ENCODE data around the gene DDN.

DNA sequence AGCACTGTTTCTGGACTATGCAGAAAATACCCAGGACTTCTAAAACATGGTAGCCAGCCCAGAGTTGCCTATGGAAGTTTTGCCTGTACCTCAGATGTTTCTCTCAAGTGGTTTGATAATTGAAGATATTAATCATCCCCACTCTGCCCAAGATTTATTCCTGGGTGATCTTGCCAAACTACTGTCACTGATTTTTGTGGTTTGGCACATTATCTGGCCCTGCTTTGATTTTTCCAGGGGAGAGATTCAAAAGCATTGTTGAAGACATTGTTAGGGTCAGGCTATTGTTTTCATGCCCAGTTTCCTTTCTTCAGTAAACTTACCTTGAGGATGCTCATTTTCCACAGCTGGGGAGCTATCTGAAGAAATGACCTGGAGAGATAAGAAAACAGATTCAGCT is 13.6 kb upstream of the DDN start:
- no peak for TF ChIP-seq CC2D1A (IDR thresholded peaks at IDR 0.05)
- TF ChIP-seq FOXJ3 (CRISPR knock-in tag; IDR thresholded peaks at IDR 0.05) = no peak
- no peak for TF ChIP-seq FOXM1 (IDR thresholded peaks at IDR 0.05; ENCODE audit: low read depth)
- no peak for TF ChIP-seq FOXM1 (CRISPR knock-in tag; IDR thresholded peaks at IDR 0.05; ENCODE audit: low read depth)
- TF ChIP-seq, protein P1, sequence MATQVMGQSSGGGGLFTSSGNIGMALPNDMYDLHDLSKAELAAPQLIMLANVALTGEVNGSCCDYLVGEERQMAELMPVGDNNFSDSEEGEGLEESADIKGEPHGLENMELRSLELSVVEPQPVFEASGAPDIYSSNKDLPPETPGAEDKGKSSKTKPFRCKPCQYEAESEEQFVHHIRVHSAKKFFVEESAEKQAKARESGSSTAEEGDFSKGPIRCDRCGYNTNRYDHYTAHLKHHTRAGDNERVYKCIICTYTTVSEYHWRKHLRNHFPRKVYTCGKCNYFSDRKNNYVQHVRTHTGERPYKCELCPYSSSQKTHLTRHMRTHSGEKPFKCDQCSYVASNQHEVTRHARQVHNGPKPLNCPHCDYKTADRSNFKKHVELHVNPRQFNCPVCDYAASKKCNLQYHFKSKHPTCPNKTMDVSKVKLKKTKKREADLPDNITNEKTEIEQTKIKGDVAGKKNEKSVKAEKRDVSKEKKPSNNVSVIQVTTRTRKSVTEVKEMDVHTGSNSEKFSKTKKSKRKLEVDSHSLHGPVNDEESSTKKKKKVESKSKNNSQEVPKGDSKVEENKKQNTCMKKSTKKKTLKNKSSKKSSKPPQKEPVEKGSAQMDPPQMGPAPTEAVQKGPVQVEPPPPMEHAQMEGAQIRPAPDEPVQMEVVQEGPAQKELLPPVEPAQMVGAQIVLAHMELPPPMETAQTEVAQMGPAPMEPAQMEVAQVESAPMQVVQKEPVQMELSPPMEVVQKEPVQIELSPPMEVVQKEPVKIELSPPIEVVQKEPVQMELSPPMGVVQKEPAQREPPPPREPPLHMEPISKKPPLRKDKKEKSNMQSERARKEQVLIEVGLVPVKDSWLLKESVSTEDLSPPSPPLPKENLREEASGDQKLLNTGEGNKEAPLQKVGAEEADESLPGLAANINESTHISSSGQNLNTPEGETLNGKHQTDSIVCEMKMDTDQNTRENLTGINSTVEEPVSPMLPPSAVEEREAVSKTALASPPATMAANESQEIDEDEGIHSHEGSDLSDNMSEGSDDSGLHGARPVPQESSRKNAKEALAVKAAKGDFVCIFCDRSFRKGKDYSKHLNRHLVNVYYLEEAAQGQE (IDR thresholded peaks at IDR 0.05; ENCODE audit: borderline replicate concordance) = no peak
- TF ChIP-seq, protein P1 (CRISPR knock-in tag; IDR thresholded peaks at IDR 0.05; ENCODE audit: low read depth) = no peak
- TF ChIP-seq SREBF2 (CRISPR knock-in tag; IDR thresholded peaks at IDR 0.05) = no peak
- TF ChIP-seq ZNF79 (CRISPR knock-in tag; IDR thresholded peaks at IDR 0.05; ENCODE audit: low read depth) = no peak
- no peak for TF ChIP-seq TEAD4 (IDR thresholded peaks at IDR 0.05; ENCODE audit: low read length)
- no peak for TF ChIP-seq TEAD4 (CRISPR knock-in tag; IDR thresholded peaks at IDR 0.05; ENCODE audit: borderline replicate concordance)
- no peak for TF ChIP-seq RBM39 (optimal IDR thresholded peaks at IDR 0.05; ENCODE audit: low read depth, low read length)
- TF ChIP-seq POLR2A (conservative IDR thresholded peaks at IDR 0.05) = no peak
- TF ChIP-seq, protein P2, sequence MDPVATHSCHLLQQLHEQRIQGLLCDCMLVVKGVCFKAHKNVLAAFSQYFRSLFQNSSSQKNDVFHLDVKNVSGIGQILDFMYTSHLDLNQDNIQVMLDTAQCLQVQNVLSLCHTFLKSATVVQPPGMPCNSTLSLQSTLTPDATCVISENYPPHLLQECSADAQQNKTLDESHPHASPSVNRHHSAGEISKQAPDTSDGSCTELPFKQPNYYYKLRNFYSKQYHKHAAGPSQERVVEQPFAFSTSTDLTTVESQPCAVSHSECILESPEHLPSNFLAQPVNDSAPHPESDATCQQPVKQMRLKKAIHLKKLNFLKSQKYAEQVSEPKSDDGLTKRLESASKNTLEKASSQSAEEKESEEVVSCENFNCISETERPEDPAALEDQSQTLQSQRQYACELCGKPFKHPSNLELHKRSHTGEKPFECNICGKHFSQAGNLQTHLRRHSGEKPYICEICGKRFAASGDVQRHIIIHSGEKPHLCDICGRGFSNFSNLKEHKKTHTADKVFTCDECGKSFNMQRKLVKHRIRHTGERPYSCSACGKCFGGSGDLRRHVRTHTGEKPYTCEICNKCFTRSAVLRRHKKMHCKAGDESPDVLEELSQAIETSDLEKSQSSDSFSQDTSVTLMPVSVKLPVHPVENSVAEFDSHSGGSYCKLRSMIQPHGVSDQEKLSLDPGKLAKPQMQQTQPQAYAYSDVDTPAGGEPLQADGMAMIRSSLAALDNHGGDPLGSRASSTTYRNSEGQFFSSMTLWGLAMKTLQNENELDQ (CRISPR knock-in tag; IDR thresholded peaks at IDR 0.05; ENCODE audit: borderline replicate concordance) = no peak
- TF ChIP-seq ZNF41 (CRISPR knock-in tag; conservative IDR thresholded peaks at IDR 0.05) = no peak
- no peak for TF ChIP-seq MIER1 (IDR thresholded peaks at IDR 0.05; ENCODE audit: low read depth)
- no peak for TF ChIP-seq NCOR1 (IDR thresholded peaks at IDR 0.05)
- no peak for TF ChIP-seq ZBTB7A (IDR thresholded peaks at IDR 0.05; ENCODE audit: borderline replicate concordance, control insufficient read depth, low read depth, low read length)

All from K562 (cell line).